H1 (cell line): Measurements from ENCODE around the gene AATK. TPM values are rescaled to one million over a fixed set of nuclear protein-coding genes. Genes with fewer than 3 reads are reported as not detected.

ENCODE experiments used
- CTCF ChIA-PET: fragments of 300-600 bp; sonication (Branson Sonifier 250); formaldehyde crosslinking; loops from one replicate; lab custom pipeline; 2021; ENCODE audit not compliant: partially characterized antibody; lab: Charles Lee
- POLR2A ChIA-PET: fragments of 300-600 bp; sonication (Branson Sonifier 250); formaldehyde crosslinking; loops from one replicate; lab custom pipeline; 2021; ENCODE audit warnings: inconsistent platforms; ENCODE audit not compliant: partially characterized antibody; lab: Charles Lee
- DNase-seq, 2 experiments: peaks; one replicate each; pipeline versions ENCODE4 v3.0.0 to v3.0.0-alpha.2; 2010 to 2022; ENCODE audit warnings: low spot score in 2 of 2, low read depth in 1 of 2, mixed read lengths in 1 of 2
- FAIRE-seq: peaks from 2 replicates; lab custom pipeline; 2011; peaks lifted over from hg19 to GRCh38; lab: Jason Lieb, UNC
- H2AFZ ChIP-seq: 2 replicates; pipeline ENCODE4 v1.8.1; 2012; ENCODE audit warnings: low read length, inconsistent platforms
- H2AK5ac ChIP-seq: 2 replicates; pipeline ENCODE4 v1.6.1; 2013; ENCODE audit warnings: low read depth, low read length
- H2BK120ac ChIP-seq: replicated peaks from 2 replicates; pipeline ENCODE3; 2013; ENCODE audit warnings: low read depth, low read length, inconsistent platforms
- H2BK12ac ChIP-seq: 2 replicates; pipeline ENCODE4 v1.6.1; 2013; ENCODE audit warnings: low read depth, low read length
- H2BK15ac ChIP-seq: 2 replicates; pipeline ENCODE4 v1.6.1; 2013; ENCODE audit warnings: low read length
- H2BK20ac ChIP-seq: 2 replicates; pipeline ENCODE4 v1.6.1; 2013; ENCODE audit warnings: low read length
- H2BK5ac ChIP-seq: 2 replicates; pipeline ENCODE4 v1.6.1; 2013; ENCODE audit warnings: low read depth, low read length
- H3K14ac ChIP-seq: 2 replicates; pipeline ENCODE4 v1.6.1; 2013; ENCODE audit warnings: inconsistent platforms; ENCODE audit not compliant: insufficient read length
- H3K18ac ChIP-seq: 2 replicates; pipeline ENCODE4 v1.6.1; 2013; ENCODE audit warnings: low read length; ENCODE audit errors: extremely low read depth
- H3K23ac ChIP-seq: 2 replicates; pipeline ENCODE4 v1.6.1; 2013; ENCODE audit warnings: inconsistent platforms; ENCODE audit not compliant: insufficient read length
- H3K23me2 ChIP-seq: 2 replicates; pipeline ENCODE4 v1.6.1; 2013; ENCODE audit warnings: low read depth, low read length
- H3K27ac ChIP-seq: 2 replicates; pipeline ENCODE4 v1.6.1; 2011; ENCODE audit warnings: low read depth, low read length, inconsistent platforms
- H3K27me3 ChIP-seq, 4 experiments: replicated peaks in 1 of 4; 1 replicate in 1 of 4; 2 replicates in 3 of 4; pipeline versions ENCODE4 v1.6.1 to v1.8.1; 2011 to 2013; ENCODE audit warnings: low read length in 3 of 4, mild to moderate bottlenecking in 3 of 4, inconsistent platforms in 2 of 4, mixed read lengths in 2 of 4, moderate library complexity in 1 of 4; ENCODE audit not compliant: control insufficient read depth in 3 of 4, insufficient read depth in 3 of 4; ENCODE audit errors: extremely low read depth in 1 of 4
- H3K36me3 ChIP-seq, 4 experiments: 2 replicates each; pipeline versions ENCODE4 v1.6.1 to v1.8.1; 2011 to 2013; ENCODE audit warnings: mild to moderate bottlenecking in 4 of 4, low read length in 3 of 4, moderate library complexity in 2 of 4, control low read depth in 1 of 4, inconsistent platforms in 1 of 4; ENCODE audit not compliant: insufficient read depth in 4 of 4, control insufficient read depth in 2 of 4
- H3K4ac ChIP-seq: replicated peaks from 2 replicates; pipeline ENCODE3; 2013; ENCODE audit warnings: low read length, low read depth, mixed read lengths, inconsistent platforms; ENCODE audit not compliant: insufficient read length
- H3K4me1 ChIP-seq, 4 experiments: replicated peaks in 1 of 4; 1 replicate in 1 of 4; 2 replicates in 3 of 4; pipeline versions ENCODE4 v1.6.1 to v1.8.1; 2011 to 2013; ENCODE audit warnings: low read length in 3 of 4, inconsistent platforms in 2 of 4, mixed read lengths in 1 of 4; ENCODE audit not compliant: insufficient read depth in 4 of 4, control insufficient read depth in 3 of 4
- H3K4me2 ChIP-seq, 2 experiments: 2 replicates each; pipeline versions ENCODE4 v1.6.1 to v1.8.1; 2011 to 2013; ENCODE audit warnings: low read depth in 2 of 2, low read length in 2 of 2, control low read depth in 1 of 2, inconsistent platforms in 1 of 2, mild to moderate bottlenecking in 1 of 2; ENCODE audit not compliant: insufficient read depth in 1 of 2
- H3K4me3 ChIP-seq, 4 experiments: fragments of 200-600, 300-600 bp in 1 of 4; sonication (generic), shearing (Covaris generic), sonication (Bioruptor Twin) in 1 of 4; 2 replicates each; pipeline versions ENCODE4 v1.5.1 to v1.8.1; 2011 to 2016; ENCODE audit warnings: low read length in 4 of 4, low read depth in 3 of 4, control low read depth in 2 of 4, inconsistent platforms in 2 of 4, mild to moderate bottlenecking in 2 of 4, mixed read lengths in 1 of 4, moderate library complexity in 1 of 4; ENCODE audit not compliant: insufficient read depth in 2 of 4; ENCODE audit errors: extremely low read depth in 1 of 4
- H3K56ac ChIP-seq: replicated peaks from 2 replicates; pipeline ENCODE3; 2013; ENCODE audit warnings: low read depth, mild to moderate bottlenecking, mixed read lengths, low read length, inconsistent platforms; ENCODE audit not compliant: insufficient read length
- H3K79me1 ChIP-seq: 2 replicates; pipeline ENCODE4 v1.6.1; 2013; ENCODE audit warnings: low read depth, low read length, control low read depth
- H3K79me2 ChIP-seq, 2 experiments: 2 replicates each; pipeline versions ENCODE4 v1.6.1 to v1.8.1; 2012 to 2013; ENCODE audit warnings: low read length in 2 of 2, mild to moderate bottlenecking in 2 of 2, inconsistent platforms in 1 of 2; ENCODE audit not compliant: insufficient read depth in 2 of 2, control insufficient read depth in 1 of 2
- H3K9ac ChIP-seq, 4 experiments: replicated peaks in 1 of 4; 1 replicate in 1 of 4; 2 replicates in 3 of 4; pipeline versions ENCODE4 v1.6.1 to v1.8.1; 2011 to 2013; ENCODE audit warnings: low read depth in 3 of 4, low read length in 3 of 4, control low read depth in 2 of 4, mild to moderate bottlenecking in 2 of 4, moderate library complexity in 2 of 4, inconsistent platforms in 1 of 4; ENCODE audit errors: extremely low read depth in 1 of 4
- H3K9me3 ChIP-seq, 2 experiments: 2 replicates each; pipeline versions ENCODE4 v1.6.1 to v1.8.1; 2012 to 2013; ENCODE audit warnings: mild to moderate bottlenecking in 2 of 2, moderate library complexity in 2 of 2, control low read depth in 1 of 2, inconsistent platforms in 1 of 2, low read depth in 1 of 2, low read length in 1 of 2, mixed read lengths in 1 of 2; ENCODE audit not compliant: insufficient read depth in 2 of 2
- H4K20me1 ChIP-seq, 2 experiments: replicated peaks in 1 of 2; 2 replicates each; pipeline versions ENCODE3 to v1.8.1; 2011 to 2013; ENCODE audit warnings: inconsistent platforms in 2 of 2, low read length in 2 of 2, mild to moderate bottlenecking in 1 of 2; ENCODE audit not compliant: insufficient read depth in 2 of 2, control insufficient read depth in 1 of 2
- H4K5ac ChIP-seq: 2 replicates; pipeline ENCODE4 v1.6.1; 2013; ENCODE audit warnings: low read length, low read depth, mixed read lengths, inconsistent platforms; ENCODE audit not compliant: insufficient read length
- H4K8ac ChIP-seq: 2 replicates; pipeline ENCODE4 v1.8.0; 2013; ENCODE audit warnings: mild to moderate bottlenecking, moderate library complexity, low read length, inconsistent platforms; ENCODE audit not compliant: insufficient read depth; ENCODE audit errors: extremely low read depth
- H4K91ac ChIP-seq: replicated peaks from 2 replicates; pipeline ENCODE3; 2013; ENCODE audit warnings: low read length, mixed read lengths, inconsistent platforms; ENCODE audit not compliant: insufficient read length
- BRCA1 ChIP-seq: IDR thresholded peaks from 2 replicates; pipeline ENCODE4 v1.6.1; 2012; ENCODE audit warnings: low read depth, low read length, improper control_type of control experiment
- CEBPB ChIP-seq: IDR thresholded peaks from 2 replicates; pipeline ENCODE4 v1.6.1; 2012; ENCODE audit warnings: low read depth, low read length
- CHD2 ChIP-seq: IDR thresholded peaks from 2 replicates; pipeline ENCODE4 v1.6.1; 2012; ENCODE audit warnings: low read length, improper control_type of control experiment
- USF2 ChIP-seq: IDR thresholded peaks from 2 replicates; pipeline ENCODE4 v1.6.1; 2011; ENCODE audit warnings: low read length, improper control_type of control experiment
- WGBS, 2 experiments: shearing (Covaris generic) in 1 of 2; methylation state at CpG; one replicate each; pipeline versions ENCODE4 v1.1.6 to v1.1.7; 2013 to 2015; ENCODE audit warnings: low lambda C conversion rate in 2 of 2, mixed read lengths in 2 of 2, inconsistent platforms in 1 of 2, low coverage in 1 of 2, missing lambda C conversion rate in 1 of 2; ENCODE audit not compliant: insufficient replicate concordance in 2 of 2, insufficient coverage in 1 of 2, insufficient read length in 1 of 2; ENCODE audit errors: extremely low coverage in 1 of 2, missing lambda C conversion rate in 1 of 2; 5-methylcytosine and 5-hydroxymethylcytosine counted together
- polyA plus RNA-seq, 7 experiments: library from polyadenylated mRNA; depleted of rRNA in 3 of 7; stranded (reverse) in 5 of 7; unstranded in 2 of 7; fragments of >200 nt in 5 of 7; fragments of 200-250 nt in 2 of 7; gene quantifications; 1 replicate in 5 of 7; 2 replicates in 1 of 7; 4 replicates in 1 of 7; pipeline versions ENCODE4 v1.2.1 to v1.2.3, GENCODE V29; 2011 to 2013; ENCODE audit warnings: missing spikeins in 2 of 7, mixed read lengths in 2 of 7
- total RNA-seq: library from RNA; stranded (reverse); fragmentation: NEBNext Ultra II Directional; extraction: Animal tissue kit (Norgen Biotek cat#: 25700); gene quantifications from 2 replicates; pipeline ENCODE4 v1.2.1, GENCODE V29; 2021

The AATK gene
- total and polyA plus RNA-seq, 2 of the 8 experiments (the other 6 are each of a cell fraction or from before 2014, with no cell fraction given) = 1.7 to 3.5 TPM

GRCh38 chr17:81179861-81180260, 13.8 kb upstream of the AATK start:
- Histone ChIP-seq H3K4me2 (no peak overlapping the region), H3K9ac (no peak overlapping the region), H4K91ac (no peak overlapping the region), H3K18ac (no peak overlapping the region), H3K4ac (no peak overlapping the region), H2BK20ac (no peak overlapping the region), H2BK12ac (no peak overlapping the region), H3K23ac (no peak overlapping the region), H3K56ac (no peak overlapping the region), H3K36me3 (no peaks in the 10 kb centered on the region), H2BK120ac (no peak overlapping the region), H3K4me3 (no peak overlapping the region), H3K9me3 (no peaks in the 10 kb centered on the region; a peak in 1 of 4 replicates), H3K23me2 (no peaks in the 10 kb centered on the region), H3K4me1 (peaks cover 0 to 5% (median under 1%) of the 10 kb centered on the region in 4 experiments; a peak in 2 of 7 replicates), H2AFZ (no peak overlapping the region), H4K5ac (no peak overlapping the region), H4K20me1 (peaks cover 0 to 3% of the 10 kb centered on the region in 2 experiments), H3K27ac (no peak overlapping the region), H2AK5ac (no peak overlapping the region), H2BK15ac (no peak overlapping the region), H3K27me3 (no peaks in the 10 kb centered on the region), H2BK5ac (no peak overlapping the region), H3K79me1 (no peaks in the 10 kb centered on the region), H3K14ac (no peak overlapping the region), H3K79me2 (no peaks in the 10 kb centered on the region), H4K8ac (no peak overlapping the region)
- CTCF ChIA-PET = interaction anchor here (0.7 to 3.2 kb wide), 9 partner anchors 10 to 73 kb away, joined by 3 to 13 read pairs (median 4); no protein-coding TSS in a partner anchor
- no peak for DNase-seq
- WGBS, 2 experiments = 90% methylated on average over 12 of the region's 12 CpGs; no CpG with 5 or more reads in 1 of the 2 experiments
- FAIRE-seq = no peak
- POLR2A ChIA-PET = interaction anchor here (1.3 to 1.6 kb wide), 4 partner anchors 9 to 59 kb away, joined by 4 to 5 read pairs (median 5); partner anchors contain the start of genes NDUFAF8 and TEPSIN
- TF ChIP-seq CEBPB = no peak
- no peak for TF ChIP-seq BRCA1
- no peak for TF ChIP-seq USF2
- TF ChIP-seq CHD2 = no peak
